ENCODE results near the gene IGSF10.

- TF ChIP-seq BHLHE40 (IDR thresholded peaks at IDR 0.05; ENCODE audit: borderline replicate concordance), result no peak
- TF ChIP-seq ZNF384 (IDR thresholded peaks at IDR 0.05), result no peak
- TF ChIP-seq FOXM1 (IDR thresholded peaks at IDR 0.05; ENCODE audit: borderline replicate concordance), result no peak
- no peak for TF ChIP-seq NFRKB (IDR thresholded peaks at IDR 0.05)
- no peak for TF ChIP-seq SUZ12 (IDR thresholded peaks at IDR 0.05)
Observed at GRCh38 chr3:151483488-151483887, 22.6 kb upstream of the IGSF10 start.

Measured in HEK293T (cell line).